Measurements from ENCODE around the gene NANOGP8. TPM values are rescaled to one million over a fixed set of nuclear protein-coding genes. Genes with fewer than 3 reads are reported as not detected.
"Not testable (repeated sequence)": the region's sequence is repeated elsewhere in the genome, so short reads cannot be mapped to it uniquely, and the experiment has no call there.

NANOGP8 gene
- polyA plus RNA-seq, 1 donor (not counting 4 experiments of a cell fraction or from before 2014, with no cell fraction given): not detected

DNA sequence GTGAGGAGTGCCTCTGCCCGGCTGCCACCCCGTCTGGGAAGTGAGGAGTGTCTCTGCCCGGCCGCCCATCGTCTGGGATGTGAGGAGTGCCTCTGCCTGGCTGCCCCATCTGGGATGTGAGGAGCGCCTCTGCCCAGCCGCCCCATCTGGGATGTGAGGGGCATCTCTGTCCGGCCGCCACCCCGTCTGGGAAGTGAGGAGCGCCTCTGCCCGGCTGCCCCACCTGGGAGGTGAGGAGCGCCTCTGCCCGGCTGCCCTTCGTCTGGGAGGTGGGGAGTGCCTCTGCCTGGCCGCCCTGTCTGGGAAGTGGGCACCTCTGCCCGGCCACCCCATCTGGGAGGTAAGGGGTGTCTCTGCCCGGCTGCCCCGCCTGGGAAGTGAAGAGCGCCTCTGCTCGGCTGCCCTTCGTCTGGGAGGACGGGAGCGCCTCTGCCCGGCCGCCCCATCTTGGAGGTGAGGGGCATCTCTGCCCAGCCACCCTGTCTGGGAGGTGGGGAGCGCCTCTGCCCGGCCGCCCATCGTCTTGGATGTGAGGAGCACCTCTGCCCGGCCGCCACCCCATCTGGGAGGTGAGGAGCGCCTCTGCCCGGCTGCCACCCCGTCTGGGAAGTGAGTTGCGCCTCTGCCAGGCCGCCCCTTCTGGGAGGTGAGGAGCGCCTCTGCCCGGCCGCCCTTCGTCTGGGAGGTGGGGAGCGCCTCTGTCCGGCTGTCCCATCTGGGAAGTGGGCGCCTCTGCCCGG, 3.3 kb downstream of the NANOGP8 start:
- FAIRE-seq; H3K9me3 ChIP-seq (ENCODE audit: control insufficient read depth, low read depth, low read length); H4K20me1 ChIP-seq (ENCODE audit: control insufficient read depth, extremely low read depth, insufficient read depth, low read length); H2AFZ ChIP-seq (ENCODE audit: control insufficient read depth, low read length); dilution Hi-C loops (cut with MboI; ENCODE audit: extremely low pct_ligation_motif_present, low sequenced_read_pairs); H3K9ac ChIP-seq (ENCODE audit: control insufficient read depth, extremely low read depth, insufficient read depth, low read length); H3K27me3 ChIP-seq (ENCODE audit: control insufficient read depth, extremely low read depth, insufficient read depth, low read length); H3K4me1 ChIP-seq (ENCODE audit: control insufficient read depth, extremely low read depth, insufficient read depth, low read length); H3K4me2 ChIP-seq (ENCODE audit: control insufficient read depth, extremely low read depth, insufficient read depth, low read depth, low read length); H3K79me2 ChIP-seq (ENCODE audit: control insufficient read depth, insufficient read depth, low read length); H3K4me3 ChIP-seq (ENCODE audit: control insufficient read depth in 2 of 3, extremely low read depth in 1 of 3, insufficient read depth in 2 of 3, low read depth in 1 of 3, low read length in 3 of 3); H3K27ac ChIP-seq (ENCODE audit: control insufficient read depth, insufficient read depth, low read length); DNase-seq (ENCODE audit: low read depth, low spot score); H3K36me3 ChIP-seq (ENCODE audit: control insufficient read depth in 2 of 2, extremely low read depth in 1 of 2, insufficient read depth in 2 of 2, low read length in 2 of 2); H3K9me1 ChIP-seq (ENCODE audit: control insufficient read depth, extremely low read depth, insufficient read depth, low read length): not testable (repeated sequence)

DNA sequence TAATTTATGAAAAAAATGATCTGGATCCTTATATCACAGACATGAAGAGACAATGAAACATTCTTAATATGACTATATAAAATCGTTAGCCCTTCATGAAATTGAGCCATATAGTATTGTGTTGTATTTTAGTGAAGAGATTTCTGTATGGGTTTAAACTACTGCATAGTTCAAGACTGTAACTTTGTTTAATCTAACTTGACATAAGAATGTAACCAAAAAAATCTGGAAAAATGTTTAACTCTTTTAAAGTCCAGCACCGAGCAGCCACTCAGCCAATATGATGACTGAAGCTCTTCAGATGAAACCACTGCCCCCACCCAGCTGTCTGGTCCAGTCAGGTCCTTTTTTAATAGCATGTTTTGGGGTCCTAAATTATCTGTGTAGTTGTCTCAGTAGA, 4.9 kb downstream of the NANOGP8 start:
- TF ChIP-seq CTCF (optimal IDR thresholded peaks at IDR 0.05 in 1 of 3, IDR thresholded peaks at IDR 0.05 in 1 of 3, conservative IDR thresholded peaks at IDR 0.05 in 1 of 3; ENCODE audit: extremely low read depth in 1 of 3, insufficient read depth in 2 of 3, low read length in 3 of 3) (no peak), EZH2 (IDR thresholded peaks at IDR 0.05; ENCODE audit: low read length) (no peak)
- Histone ChIP-seq H3K27me3 (ENCODE audit: control insufficient read depth, extremely low read depth, insufficient read depth, low read length) (no peaks in the 10 kb centered on the region), H4K20me1 (ENCODE audit: control insufficient read depth, extremely low read depth, insufficient read depth, low read length) (no peaks in the 10 kb centered on the region), H3K4me2 (ENCODE audit: control insufficient read depth, extremely low read depth, insufficient read depth, low read depth, low read length) (no peak overlapping the region), H3K27ac (ENCODE audit: control insufficient read depth, insufficient read depth, low read length) (no peak overlapping the region), H2AFZ (ENCODE audit: control insufficient read depth, low read length) (no peak overlapping the region), H3K9me1 (ENCODE audit: control insufficient read depth, extremely low read depth, insufficient read depth, low read length) (no peaks in the 10 kb centered on the region), H3K9me3 (ENCODE audit: control insufficient read depth, low read depth, low read length) (no peaks in the 10 kb centered on the region), H3K4me1 (ENCODE audit: control insufficient read depth, extremely low read depth, insufficient read depth, low read length) (no peaks in the 10 kb centered on the region), H3K36me3 (ENCODE audit: control insufficient read depth in 2 of 2, extremely low read depth in 1 of 2, insufficient read depth in 2 of 2, low read length in 2 of 2) (no peaks in the 10 kb centered on the region), H3K9ac (ENCODE audit: control insufficient read depth, extremely low read depth, insufficient read depth, low read length) (no peak overlapping the region), H3K4me3 (ENCODE audit: control insufficient read depth in 2 of 3, extremely low read depth in 1 of 3, insufficient read depth in 2 of 3, low read depth in 1 of 3, low read length in 3 of 3) (no peak overlapping the region), H3K79me2 (ENCODE audit: control insufficient read depth, insufficient read depth, low read length) (no peaks in the 10 kb centered on the region)
- dilution Hi-C loops (cut with MboI; ENCODE audit: extremely low pct_ligation_motif_present, low sequenced_read_pairs): no loop called here
- no peak for FAIRE-seq
- no peak for DNase-seq (ENCODE audit: low read depth, low spot score)

All from keratinocyte (primary cell).